Measurements from ENCODE around the gene HK1. TPM values are rescaled to one million over a fixed set of nuclear protein-coding genes. Genes with fewer than 3 reads are reported as not detected.
A peak's percentile ranks its signal among the peaks of the same experiment; 100 is the strongest.

The HK1 gene
- total and polyA plus RNA-seq, 2 of the 13 experiments (the other 11 are each of a cell fraction or from before 2014, with no cell fraction given), result 0.29 to 1.5 TPM

GRCh38 chr10:69425511-69426298, 147.4 kb downstream of the HK1 start (continued):
- no peak for TF ChIP-seq RNF219 (CRISPR knock-in tag; IDR thresholded peaks at IDR 0.05)
- TF ChIP-seq NR2F2 (IDR thresholded peaks at IDR 0.05; ENCODE audit: borderline replicate concordance, low read depth), result 0 out of 2 replicates have a peak, but pooled peaks have one; percentile 14
- peak; percentile 89 for TF ChIP-seq ZSCAN25 (CRISPR knock-in tag; IDR thresholded peaks at IDR 0.05)
- TF ChIP-seq KMT2A (CRISPR knock-in tag; IDR thresholded peaks at IDR 0.05), result no peak
- TF ChIP-seq ZNF121 (CRISPR knock-in tag; IDR thresholded peaks at IDR 0.05), result peak; percentile 95
- no peak for TF ChIP-seq CHCHD3 (CRISPR knock-in tag; IDR thresholded peaks at IDR 0.05)
- TF ChIP-seq SRSF4 (IDR thresholded peaks at IDR 0.05; ENCODE audit: low read depth, low read length, poor library complexity, severe bottlenecking), result no peak
- TF ChIP-seq, protein P1, sequence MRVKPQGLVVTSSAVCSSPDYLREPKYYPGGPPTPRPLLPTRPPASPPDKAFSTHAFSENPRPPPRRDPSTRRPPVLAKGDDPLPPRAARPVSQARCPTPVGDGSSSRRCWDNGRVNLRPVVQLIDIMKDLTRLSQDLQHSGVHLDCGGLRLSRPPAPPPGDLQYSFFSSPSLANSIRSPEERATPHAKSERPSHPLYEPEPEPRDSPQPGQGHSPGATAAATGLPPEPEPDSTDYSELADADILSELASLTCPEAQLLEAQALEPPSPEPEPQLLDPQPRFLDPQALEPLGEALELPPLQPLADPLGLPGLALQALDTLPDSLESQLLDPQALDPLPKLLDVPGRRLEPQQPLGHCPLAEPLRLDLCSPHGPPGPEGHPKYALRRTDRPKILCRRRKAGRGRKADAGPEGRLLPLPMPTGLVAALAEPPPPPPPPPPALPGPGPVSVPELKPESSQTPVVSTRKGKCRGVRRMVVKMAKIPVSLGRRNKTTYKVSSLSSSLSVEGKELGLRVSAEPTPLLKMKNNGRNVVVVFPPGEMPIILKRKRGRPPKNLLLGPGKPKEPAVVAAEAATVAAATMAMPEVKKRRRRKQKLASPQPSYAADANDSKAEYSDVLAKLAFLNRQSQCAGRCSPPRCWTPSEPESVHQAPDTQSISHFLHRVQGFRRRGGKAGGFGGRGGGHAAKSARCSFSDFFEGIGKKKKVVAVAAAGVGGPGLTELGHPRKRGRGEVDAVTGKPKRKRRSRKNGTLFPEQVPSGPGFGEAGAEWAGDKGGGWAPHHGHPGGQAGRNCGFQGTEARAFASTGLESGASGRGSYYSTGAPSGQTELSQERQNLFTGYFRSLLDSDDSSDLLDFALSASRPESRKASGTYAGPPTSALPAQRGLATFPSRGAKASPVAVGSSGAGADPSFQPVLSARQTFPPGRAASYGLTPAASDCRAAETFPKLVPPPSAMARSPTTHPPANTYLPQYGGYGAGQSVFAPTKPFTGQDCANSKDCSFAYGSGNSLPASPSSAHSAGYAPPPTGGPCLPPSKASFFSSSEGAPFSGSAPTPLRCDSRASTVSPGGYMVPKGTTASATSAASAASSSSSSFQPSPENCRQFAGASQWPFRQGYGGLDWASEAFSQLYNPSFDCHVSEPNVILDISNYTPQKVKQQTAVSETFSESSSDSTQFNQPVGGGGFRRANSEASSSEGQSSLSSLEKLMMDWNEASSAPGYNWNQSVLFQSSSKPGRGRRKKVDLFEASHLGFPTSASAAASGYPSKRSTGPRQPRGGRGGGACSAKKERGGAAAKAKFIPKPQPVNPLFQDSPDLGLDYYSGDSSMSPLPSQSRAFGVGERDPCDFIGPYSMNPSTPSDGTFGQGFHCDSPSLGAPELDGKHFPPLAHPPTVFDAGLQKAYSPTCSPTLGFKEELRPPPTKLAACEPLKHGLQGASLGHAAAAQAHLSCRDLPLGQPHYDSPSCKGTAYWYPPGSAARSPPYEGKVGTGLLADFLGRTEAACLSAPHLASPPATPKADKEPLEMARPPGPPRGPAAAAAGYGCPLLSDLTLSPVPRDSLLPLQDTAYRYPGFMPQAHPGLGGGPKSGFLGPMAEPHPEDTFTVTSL (CRISPR knock-in tag; IDR thresholded peaks at IDR 0.05; ENCODE audit: borderline replicate concordance), result peak; percentile 74; the same call in 1 of the 2 replicates
- TF ChIP-seq SIN3A (IDR thresholded peaks at IDR 0.05; ENCODE audit: borderline replicate concordance, low read depth, low read length), result peak; percentile 39; the same call in 1 of the 2 replicates
- no peak for TF ChIP-seq NONO (IDR thresholded peaks at IDR 0.05)
- TF ChIP-seq NONO (CRISPR knock-in tag; conservative IDR thresholded peaks at IDR 0.05), result peak; percentile 76
- TF ChIP-seq FOXC1 (CRISPR knock-in tag; IDR thresholded peaks at IDR 0.05; ENCODE audit: borderline replicate concordance), result no peak
- TF ChIP-seq YEATS2 (CRISPR knock-in tag; IDR thresholded peaks at IDR 0.05; ENCODE audit: borderline replicate concordance), result peak; percentile 68; the same call in 1 of the 2 replicates
- TF ChIP-seq PLRG1 (conservative IDR thresholded peaks at IDR 0.05), result no peak
- TF ChIP-seq HBP1 (CRISPR knock-in tag; IDR thresholded peaks at IDR 0.05; ENCODE audit: low read depth), result 0 out of 2 replicates have a peak, but pooled peaks have one; percentile 33
- peak; percentile 57; the same call in 1 of the 2 replicates for TF ChIP-seq ZMYM4 (CRISPR knock-in tag; IDR thresholded peaks at IDR 0.05)
- peak; percentile 70; the same call in 1 of the 2 replicates for TF ChIP-seq TBX2 (CRISPR knock-in tag; IDR thresholded peaks at IDR 0.05; ENCODE audit: borderline replicate concordance)
- no peak for TF ChIP-seq ETS1 (CRISPR knock-in tag; IDR thresholded peaks at IDR 0.05)
- TF ChIP-seq HOXA3 (CRISPR knock-in tag; IDR thresholded peaks at IDR 0.05), result peak; percentile 63; the same call in 1 of the 2 replicates

Data from HepG2 (cell line).